ENCODE measurements around the gene SLCO1A2.

- TF ChIP-seq CTCF (IDR thresholded peaks at IDR 0.05) (no peak), EZH2 (IDR thresholded peaks at IDR 0.05) (no peak), EZH2phosphoT487 (IDR thresholded peaks at IDR 0.05) (no peak)
These were observed 19.9 kb upstream of the SLCO1A2 start for GRCh38 chr12:21354641-21355040.

Data from neural progenitor cell (in vitro differentiated cells).